Caki2 (cell line): ENCODE data around the gene STRADA. TPM values are rescaled to one million over a fixed set of nuclear protein-coding genes. Genes with fewer than 3 reads are reported as not detected.

Source experiments
- DNase-seq: peaks from one replicate; pipeline ENCODE4 v3.0.0-alpha.2; 2015; ENCODE audit warnings: low read depth
- in situ Hi-C: cut with HindIII; loops from 2 replicates; pipeline ENCODE4 v1.10.0; 2016; ENCODE audit warnings: low sequenced_read_pairs, low pct_unique_long_range_greater_than_20kb, mixed read lengths
- total RNA-seq: library from RNA; depleted of rRNA; stranded (reverse); fragments of >200 nt; shearing (Covaris generic); gene quantifications from 2 replicates; pipeline ENCODE4 v1.2.3, GENCODE V29; 2014; ENCODE audit warnings: low replicate concordance

STRADA gene
- total RNA-seq, 1 experiment from 2014 or later, result 17.5 TPM

DNA sequence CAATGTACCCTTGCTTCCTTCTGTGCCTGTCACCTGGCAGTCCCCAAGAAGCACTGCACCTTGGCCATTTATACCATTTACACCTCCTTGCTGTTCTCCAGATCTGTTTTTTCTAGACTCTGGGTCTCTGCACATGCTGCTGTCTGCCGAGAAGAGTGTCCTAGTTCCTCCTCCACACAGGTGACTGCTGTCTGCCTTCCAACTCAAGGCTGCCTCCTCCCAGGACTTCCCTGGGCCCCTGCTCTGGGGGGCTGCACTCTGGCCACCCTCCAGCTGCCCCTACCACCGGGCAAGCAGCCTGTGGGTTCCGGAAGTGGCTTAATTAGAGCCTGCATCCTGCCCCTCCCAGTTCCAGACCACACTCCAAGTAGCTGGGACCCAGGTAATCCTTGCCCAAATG lies 35.9 kb downstream of the STRADA start:
- DNase-seq, result no peak
- in situ Hi-C loops, result no loop called here

DNA sequence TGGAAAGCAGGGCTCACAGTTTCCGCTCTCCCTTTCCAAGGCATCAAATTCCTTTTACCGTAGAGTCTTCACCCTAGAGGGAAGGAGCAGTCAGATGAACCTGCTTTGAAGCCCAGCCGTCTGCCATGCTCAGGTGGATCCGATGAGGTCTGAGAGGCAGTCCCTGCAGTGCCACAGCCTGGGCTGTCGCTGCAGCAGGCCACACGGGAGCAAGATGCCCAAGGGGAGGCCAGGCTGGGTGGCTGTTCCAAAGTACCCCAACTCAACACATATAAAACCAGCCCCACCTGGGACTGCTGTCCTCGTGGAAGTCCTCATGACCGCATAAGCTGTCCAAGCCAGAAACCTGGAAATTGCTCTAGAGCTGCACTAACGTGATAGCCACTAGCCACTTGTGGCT lies 36.8 kb downstream of the STRADA start:
- DNase-seq, result no peak
- in situ Hi-C loops, result no loop called here

DNA sequence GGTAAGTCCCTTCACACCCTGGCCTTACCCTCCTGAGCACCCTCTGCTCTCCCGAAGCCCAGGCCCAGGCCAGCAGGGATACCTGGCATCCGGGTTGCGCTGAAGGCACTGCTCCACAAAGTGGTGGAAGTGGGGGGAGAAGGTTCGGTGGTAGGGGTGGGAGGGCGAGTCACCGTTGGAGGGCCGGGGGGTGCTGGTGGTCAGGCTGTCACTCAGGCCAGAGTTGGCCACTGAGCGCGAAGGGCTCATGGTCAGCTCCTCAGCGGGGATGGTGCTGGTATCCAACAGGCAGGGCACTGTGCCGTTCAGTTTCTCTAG lies 37.4 kb downstream of the STRADA start:
- in situ Hi-C loops, result no loop called here
- no peak for DNase-seq

DNA sequence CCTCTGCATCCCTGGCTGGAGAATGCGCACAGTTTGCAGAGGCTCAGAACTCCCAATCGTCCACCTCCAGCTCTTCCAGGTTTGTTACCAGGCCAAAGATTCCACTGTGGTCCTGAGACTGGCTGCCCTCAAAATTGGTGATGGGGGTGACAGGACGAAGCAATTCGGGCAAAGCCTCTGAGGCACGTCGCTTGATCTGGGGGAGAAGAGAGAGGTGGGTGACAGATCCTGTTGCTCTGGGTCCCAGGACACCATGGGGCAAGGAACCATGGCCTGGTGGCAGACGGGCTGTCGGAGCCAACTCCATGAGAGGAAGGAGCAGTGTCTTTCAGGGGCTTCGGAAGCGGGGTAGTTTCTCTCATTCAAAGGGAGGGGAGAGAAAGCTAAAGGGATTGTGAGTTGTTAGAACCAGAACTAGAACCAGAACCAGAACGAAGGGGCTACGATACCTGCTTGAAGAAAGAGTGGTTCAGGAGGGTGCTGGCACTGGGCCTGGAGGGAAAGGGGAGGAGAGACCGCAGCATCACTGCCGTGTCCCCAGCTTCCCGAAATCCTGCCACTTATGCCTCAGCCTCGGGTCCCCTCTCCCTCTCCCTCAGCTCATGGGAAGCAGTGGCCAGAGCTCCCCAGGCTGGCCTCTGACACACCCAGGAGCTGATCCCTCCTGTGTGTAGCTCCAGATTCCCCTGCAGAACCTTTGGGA lies 37.9 kb downstream of the STRADA start:
- in situ Hi-C loops, result no loop called here
- DNase-seq, result no peak

DNA sequence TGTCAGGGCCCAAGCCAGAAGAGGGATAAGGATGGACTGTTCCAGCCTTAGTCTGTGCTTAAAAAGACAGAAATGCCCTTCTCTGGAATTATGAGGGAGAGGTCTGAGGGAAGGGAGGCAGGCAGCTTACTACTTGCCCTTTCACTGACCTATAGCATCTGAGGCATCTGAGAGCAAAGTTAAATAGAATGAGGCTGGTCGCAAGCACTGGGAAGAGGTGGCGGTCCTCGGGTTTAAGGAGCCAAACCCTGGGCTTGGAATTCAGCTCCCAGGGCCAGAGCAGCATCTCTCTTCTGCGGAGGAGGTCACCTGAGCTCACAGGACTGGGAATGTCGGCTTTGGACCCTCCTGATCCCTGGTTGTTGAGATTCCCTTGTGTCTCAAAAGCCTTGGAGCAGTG lies 38.6 kb downstream of the STRADA start:
- in situ Hi-C loops, result no loop called here
- no peak for DNase-seq

DNA sequence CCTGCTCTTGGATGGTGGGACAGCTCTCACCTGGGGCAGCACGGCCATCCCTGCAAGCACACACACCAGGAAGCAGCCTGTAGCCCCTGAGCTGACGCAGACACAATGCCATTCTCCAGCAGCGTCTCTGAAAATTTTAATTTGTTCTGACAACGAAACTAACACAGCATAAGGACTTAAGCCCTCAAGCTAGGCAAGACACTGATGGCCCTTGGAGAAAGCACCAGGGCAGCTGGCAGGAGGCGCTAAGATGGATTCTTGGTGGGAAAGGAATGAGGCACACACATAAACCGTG lies 38.9 kb downstream of the STRADA start:
- DNase-seq, result no peak
- in situ Hi-C loops, result no loop called here

DNA sequence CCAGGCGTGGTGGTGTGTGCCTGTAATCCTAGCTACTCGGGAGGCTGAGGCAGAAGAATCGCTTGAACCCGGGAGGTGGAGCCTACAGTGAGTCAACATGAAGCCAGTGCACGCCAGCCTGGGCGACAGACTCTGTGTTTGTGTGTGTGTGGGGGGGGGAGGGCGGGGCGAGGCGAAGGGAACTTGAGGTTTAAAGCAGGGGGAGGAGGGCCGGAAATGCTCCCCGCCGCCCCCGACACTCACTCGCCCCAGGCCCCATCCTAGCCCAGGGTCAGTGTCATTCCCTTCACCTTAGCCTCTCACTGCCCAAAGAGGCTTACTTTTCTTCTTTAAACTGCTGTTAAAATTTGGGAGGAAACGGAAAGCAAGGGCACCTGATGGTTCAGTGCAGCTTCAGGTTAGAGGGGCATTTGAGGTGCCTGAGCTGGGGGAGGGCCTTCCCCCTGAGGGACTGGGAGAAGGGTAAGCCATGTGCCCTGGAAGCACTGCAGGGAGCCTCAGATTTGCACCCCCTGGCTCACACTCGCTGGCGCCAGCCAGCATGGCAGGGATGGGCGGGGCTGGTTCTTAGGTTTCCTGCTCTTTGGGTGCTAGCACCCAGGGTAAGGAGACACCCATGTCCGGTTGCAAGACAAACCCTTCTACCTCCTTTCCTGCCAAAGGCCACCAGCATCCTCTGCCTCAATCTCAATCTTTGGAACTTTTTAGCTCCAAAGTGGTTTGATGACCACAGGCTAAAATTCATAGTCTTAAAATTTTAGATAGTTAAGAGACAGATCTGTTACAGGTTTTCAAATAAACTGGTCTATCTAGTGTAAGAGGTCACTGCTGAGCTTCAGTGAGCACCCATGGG lies 39.5 kb downstream of the STRADA start:
- in situ Hi-C loops, result no loop called here
- no peak for DNase-seq

DNA sequence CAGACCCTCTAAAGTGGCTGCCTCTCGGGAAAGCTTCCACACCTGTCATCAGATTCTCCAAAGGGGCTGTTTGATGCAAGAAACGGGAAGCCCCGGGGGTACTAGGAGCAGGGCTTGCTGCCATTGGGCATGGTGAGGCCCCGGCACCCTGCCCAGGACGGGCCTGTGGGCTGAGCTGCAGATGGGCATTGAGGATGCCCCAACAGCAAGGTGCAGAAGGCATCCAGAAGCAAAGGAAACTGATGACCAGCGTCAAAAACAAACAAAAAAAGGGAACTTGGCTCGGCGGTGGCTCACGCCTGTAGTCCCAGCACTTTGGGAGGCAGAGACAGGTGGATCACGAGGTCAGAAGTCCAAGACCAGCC lies 40.2 kb downstream of the STRADA start:
- in situ Hi-C loops, result no loop called here

DNA sequence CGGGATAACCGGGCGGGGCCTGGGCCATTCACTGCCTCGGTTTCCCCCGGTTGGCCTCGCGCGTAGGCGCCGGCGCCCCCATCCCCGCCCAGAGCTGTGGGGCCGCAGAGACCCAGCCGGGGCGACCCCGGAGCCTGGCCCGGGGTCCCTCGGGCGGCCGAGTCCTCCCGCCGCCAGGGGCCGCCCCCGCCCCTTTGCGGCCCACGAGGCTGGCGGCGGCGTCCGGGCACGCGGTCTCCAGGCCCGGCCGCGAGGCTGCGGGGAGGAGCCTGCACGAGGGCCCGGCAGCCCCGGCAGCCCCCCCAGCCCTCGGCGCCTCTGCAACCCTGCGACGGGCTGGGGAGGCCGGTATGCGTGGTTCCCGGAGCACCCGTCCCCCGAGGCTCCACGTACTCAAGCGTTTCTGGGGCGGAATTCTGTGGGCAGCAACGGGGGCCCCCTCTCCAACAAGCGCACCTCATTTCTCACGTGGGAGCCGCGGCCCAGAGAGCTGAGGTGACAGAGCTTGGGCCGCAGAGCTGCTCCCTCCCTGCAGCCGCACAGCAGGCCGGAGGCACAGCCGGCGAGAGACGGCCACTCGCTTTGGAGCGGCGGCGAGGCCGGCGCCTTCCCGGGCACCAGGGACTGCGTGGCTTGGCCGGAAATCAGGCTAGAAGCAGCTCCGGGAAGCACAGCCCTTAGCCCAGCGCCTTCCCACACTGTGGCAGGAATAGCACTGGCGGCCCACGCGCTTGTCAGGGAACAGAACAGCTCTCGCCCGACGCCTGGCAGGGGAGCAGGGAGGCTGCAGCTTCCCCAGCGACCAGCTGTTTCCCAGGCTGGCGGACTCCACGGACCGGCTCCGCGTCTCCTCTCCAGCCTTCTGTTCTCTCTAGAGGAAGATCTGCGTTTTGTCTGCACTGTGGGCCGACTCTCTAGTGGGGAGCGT lies 40.8 kb downstream of the STRADA start:
- in situ Hi-C loops, result no loop called here
- DNase-seq, result no peak

More for the DNA sequence above, 40.2 kb downstream of the STRADA start:
- no peak for DNase-seq

DNA sequence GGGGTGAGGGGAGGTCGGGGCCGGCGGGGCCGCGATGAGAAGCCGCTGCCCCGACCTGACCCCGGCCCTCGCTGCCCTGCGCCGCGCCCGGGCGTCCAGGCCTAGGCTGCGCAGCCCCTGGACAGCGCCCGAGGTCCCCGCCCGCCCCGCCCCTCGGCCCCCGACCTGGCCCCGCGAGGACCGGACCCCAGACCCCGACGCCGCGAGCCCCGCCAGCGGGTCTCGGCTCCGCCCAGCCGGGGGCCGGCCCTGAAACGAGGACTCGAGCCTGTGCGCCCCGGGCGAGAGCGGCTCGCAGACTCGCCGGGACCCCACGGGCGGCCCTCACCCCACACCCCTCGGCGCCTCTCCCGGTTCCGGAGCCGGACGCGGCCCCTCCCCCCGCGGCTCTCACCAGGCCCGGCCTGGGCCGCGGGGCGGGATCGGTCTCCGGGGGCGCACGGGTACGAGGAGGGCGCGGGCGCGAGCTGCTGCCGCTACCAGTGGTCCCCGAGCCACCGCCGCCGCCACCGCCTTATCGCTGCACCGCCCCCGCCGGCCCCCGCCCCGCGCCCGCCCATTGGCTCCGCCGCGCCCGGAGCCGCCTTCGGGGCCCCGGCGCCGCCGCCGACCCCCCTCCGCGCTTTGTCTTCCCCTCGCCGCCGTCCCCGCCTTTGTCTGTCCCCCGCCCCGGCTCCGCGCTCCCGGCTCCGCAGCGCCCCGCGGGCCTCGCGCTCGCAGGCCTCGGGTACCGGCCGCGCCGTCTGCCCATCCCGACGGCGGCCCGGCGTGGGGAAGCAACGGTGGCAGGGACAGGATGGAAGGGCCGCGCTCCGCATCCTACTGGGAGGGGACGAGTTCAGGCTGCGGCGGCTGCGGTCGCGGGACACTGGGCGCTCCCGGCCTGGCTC lies 41.7 kb downstream of the STRADA start, which contains the start of gene LIMD2:
LIMD2 (minus strand) TSS at position 488 of the 890 bp plus-strand sequence. CDS start 827 bp downstream, outside the sequence.
- DNase-seq, result peak; percentile 11
- in situ Hi-C loops, result no loop called here

DNA sequence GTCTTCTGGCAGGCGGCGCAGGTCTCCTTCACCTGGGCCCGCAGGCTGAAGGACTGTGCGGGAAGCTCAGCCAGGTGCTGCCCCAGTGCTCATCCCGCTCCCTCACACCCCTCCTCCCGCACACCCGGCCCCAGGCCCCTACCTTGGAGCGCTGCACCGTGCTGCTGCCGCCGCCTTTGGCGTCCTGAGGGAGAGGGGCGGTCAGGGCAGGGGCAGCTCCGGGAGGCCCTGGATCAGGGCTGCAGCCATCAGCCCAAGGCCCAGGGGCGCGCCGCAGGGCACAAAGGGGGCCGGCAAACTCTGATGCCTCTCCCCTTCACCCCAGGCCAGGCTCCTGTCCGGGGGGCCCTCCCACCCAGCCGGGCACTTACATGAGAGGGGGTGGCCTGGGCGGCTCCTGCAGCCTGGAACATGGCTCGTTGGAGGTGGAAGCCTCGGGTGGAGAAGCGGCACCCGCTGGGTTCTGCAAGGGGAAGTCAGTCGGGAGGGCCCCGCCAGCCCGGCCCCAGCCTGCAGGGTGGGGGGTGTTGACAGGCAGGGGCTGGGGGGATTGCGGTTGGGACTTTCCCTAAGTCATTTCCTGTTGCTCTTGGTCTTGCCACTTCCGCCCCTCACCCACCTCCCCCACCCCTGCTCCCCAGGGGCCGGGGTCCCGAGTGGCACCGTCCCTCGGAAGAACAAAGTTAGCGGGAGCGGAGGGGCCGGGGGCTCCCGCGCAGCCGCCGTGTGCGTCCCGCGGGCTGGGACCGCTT lies 42.5 kb downstream of the STRADA start:
- no peak for DNase-seq
- in situ Hi-C loops, result no loop called here

DNA sequence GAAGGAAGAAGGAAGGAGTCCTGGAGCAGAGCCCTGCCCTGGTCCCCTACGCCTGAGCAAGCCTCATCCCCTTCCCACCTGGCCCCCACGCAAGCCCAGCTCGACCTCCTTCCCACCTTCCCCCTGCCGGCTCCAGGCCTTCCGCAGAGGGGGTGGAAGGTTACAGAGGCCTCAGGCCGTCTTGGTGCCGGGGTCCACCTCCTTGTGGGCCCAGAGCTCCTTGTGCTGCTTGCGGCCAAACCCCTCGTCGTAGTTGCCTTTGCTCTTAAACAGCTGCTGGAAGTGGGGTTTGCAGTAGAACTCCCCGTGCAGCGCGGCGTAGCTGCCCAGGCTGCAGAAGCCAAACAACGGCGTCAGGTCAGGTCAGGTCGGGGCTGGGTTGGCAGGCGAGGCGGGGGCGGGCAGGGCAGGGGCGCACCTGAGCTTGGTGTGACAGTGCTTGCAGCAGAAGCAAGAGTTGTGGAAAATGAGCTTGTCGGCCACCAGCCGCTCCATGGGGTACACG lies 43.2 kb downstream of the STRADA start:
- no peak for DNase-seq
- in situ Hi-C loops, result no loop called here

DNA sequence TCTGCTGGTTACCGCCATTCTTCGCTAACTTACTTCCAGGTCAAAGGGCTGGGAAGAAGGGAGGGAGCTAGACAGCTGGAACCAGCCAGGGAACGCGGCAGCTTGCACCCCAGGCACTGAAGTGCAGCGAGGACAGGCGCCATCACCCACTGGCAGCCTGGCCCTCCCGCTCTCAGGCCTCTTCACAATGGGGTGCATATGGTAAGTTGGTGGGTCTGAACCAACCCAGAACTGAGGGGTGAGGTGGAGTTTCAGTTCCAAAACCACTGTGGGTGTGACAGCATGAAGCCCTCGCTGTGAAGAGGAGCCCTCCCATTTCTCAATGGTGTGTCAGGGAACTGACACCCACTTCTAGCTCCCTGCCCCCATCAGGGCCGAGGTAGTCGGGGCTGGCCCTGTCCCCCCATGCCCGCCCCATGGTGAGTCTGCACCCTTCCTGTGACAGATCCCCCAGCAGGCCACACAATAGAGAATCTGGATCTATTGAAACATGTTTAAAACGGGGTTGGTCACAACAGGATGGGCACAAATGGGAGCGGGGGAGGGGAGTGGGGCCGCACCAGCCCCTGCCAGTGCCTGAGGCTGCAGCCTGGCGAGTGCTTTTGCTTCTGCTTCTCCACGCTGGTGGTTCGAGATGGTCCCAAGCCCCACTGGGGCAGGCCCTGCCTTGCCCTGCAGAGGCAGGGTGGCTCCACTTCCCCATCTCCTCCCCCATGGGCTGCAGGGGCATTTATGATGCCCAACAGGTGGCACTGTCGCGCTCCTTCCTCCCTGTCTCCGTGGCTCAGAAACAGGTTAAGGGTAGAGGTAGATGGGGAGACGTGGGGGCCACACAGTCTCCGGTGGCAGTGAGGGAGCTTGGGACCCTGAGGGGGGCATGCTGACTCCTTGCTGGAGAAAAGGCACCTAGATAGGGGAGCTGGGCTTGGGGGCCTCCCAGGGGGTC lies 44.0 kb downstream of the STRADA start:
- DNase-seq, result no peak
- in situ Hi-C loops, result no loop called here

DNA sequence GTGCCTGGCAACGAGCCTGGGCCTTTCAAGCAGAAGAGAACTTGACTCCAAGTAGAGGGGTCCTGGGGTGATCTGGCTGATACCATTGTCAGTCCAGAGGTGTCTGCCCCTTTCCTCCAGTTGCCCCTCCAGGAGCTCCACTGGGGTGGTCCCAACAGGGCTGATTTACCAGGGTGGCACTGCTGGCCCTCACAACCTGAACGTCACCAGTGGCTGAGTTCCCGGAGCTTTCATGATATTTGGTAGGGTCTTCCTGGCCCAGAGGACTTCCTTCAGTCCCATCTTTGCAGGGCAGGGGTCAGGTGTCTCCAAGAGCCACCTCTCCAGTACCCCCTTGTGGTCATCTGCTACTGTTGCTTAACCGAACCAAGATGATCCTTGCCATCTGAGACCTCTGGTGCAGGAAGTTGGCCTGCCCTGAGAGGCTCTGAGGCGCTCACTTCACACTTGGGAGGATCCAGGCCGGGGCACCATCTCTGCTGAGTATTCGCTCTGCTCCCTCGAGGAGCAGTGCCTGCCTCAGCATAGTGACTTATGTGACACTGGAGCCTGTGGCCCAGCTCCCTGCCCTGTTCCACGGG lies 45.1 kb downstream of the STRADA start:
- peak; percentile 33 for DNase-seq
- in situ Hi-C loops, result no loop called here

DNA sequence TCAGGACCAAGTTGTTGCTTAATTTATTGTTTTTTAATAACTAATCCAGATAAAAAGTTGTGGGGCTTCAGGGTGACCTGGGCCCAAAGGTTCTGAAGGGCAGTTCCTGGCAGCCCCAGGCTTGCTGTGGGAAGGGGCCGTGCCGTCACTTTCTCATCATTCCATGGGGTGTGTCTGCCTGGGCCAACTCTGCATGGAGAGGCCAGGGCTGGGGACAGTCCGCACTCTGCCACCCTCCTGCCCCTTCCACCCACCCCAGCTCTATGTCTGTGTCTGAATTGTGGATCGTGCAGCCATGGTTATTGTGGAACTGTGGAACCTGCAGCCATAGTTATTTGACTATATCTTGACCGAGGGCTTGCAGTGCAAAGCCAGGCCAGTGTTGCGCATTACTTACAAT lies 45.7 kb downstream of the STRADA start:
- in situ Hi-C loops, result no loop called here
- no peak for DNase-seq
